Measurements from ENCODE around the gene TES.
"Not testable (repeated sequence)": the region's sequence is repeated elsewhere in the genome, so short reads cannot be mapped to it uniquely, and the experiment has no call there.

TES gene

GRCh38 chr7:116210345-116211005 is at the start of gene TES:
TSS of gene TES (plus strand) at chr7:116210539. CDS start at chr7:116210708, 169 bp downstream.
- peak; percentile 71 for DNase-seq

- DNase-seq = no peak
Measured at GRCh38 chr7:116161728-116162127, 48.6 kb upstream of the TES start.

GRCh38 chr7:116162254-116162653 is 48.1 kb upstream of the TES start:
- DNase-seq = no peak

- no peak for DNase-seq
Measured at GRCh38 chr7:116162992-116163391, 47.3 kb upstream of the TES start.

DNA sequence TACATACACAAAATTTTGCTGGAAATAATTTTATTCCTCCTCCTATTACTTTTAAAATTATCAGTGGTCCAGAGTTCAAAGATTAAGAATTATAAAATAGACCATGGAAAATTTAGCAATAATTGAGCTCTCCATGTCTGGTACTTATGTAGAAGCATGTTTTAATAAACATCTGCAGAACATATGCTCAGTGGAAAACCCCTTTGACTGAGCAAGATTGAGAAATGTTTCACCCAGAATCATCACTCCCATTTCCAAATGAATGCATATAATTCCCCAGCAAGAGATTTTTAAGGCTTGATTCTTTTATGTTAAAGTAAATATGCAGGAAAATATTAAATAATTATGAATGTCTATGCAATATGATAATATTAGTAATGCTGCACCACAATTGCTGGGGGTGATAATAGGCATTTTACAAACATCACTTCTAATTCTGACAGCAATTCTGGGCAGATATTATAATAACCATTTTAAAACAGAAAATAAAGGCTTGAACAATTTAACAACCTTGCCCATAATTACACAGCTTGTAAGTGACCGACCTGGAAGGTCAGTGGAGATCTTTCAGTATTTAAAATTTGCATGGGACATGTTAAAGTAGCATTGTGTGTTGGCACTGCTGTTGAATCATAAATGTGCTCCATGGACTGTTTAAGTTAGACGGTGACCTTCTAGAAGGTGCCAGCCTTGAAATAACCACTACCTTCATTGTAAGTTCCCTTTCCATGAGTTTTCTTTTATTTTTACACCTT is 45.6 kb upstream of the TES start:
- no peak for DNase-seq

GRCh38 chr7:116165717-116166116 is 44.6 kb upstream of the TES start:
- DNase-seq = no peak

DNA sequence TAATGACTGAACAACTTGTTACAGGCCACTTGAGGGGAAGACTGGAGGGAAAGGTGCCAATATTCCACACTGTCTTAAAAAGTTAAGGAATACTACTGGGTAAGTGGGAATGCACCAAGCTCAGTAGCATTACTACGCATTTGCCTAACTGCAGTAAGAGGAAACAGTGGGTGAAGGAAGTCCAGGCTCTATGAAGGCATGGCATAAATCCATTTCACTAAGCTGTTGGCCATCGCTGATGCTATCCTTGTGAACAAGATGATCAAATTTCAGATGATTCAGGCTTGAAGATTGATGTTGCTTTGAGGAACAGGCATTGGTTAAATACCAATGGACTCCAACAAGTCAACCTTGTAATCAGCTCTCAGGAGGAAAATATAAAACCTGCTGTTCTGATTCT is 44.2 kb upstream of the TES start:
- no peak for DNase-seq

GRCh38 chr7:116167177-116167576 is 43.2 kb upstream of the TES start:
- peak; percentile 11 for DNase-seq

DNA sequence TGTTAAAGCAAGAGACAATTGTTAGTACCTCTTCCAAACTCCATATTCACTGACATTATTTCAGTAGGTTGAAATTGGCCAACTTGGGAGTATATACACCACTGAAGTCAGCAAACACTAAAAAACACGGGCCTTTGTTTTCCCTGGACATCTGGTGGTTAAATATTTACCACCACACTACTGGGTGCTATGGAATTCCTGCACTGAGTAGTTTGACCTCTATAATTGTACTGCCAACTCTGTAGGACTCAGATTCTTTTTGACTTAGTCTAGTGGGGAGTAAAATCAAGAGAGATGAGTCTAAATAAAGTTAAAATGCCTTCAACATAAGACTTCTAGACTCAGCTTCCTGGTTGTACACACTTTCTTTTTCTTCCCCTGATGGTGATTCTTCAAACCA is 41.3 kb upstream of the TES start:
- DNase-seq = no peak

DNA sequence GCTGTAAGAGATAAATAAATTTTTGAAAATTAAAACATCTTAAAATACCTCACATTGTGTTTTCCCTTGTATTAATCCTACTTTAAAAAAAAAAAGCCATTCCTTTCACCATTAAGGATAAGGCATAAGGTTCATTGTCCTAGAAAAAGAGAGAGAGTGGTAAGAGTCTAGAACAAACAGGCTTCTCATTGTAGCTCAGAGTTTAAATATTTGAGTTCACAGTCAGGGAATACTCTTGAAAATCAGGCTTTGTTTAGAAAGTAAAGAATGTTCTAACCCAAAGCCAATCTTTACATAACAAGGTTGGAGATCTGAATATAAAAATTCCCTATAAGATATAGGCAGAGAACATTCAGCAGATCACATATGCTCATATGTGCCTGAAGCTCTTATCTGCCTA is 40.2 kb upstream of the TES start:
- no peak for DNase-seq

DNA sequence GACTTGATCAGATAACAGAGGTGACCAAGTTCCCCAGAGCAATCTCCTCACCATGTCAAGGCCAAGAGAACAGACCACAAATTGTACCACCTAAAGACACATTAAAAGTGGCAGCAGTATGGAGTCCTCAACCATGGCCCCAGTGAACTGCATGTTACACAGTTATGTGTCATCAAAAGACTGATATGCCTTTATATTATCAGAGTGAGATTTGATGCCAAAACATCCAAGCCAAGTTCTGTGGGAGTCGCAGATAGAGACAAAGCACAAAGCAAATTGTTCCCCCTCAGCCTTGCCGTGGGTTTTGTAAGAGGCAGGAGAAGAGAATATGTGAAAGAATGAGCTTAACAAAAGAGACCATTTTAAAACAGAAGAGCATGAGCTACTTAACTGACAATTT is 39.2 kb upstream of the TES start:
- no peak for DNase-seq

DNA sequence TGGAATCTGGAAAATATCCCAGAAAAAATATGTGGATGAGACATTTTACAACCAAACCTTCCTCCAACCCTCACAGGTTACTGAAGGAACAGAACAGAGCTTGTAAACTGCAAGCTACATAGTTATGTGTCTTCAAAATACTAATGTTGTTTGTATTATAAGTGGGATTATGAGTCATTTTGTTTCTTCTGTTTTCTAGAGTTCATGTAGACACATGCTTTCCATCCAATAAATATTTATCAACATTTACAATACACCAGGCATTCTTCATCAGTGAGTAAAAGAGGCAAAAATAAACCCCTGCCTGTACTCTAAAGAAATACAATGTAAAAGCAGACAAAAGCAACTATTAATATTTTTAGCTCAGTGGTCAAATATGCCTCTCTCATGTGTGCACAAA is 38.0 kb upstream of the TES start:
- DNase-seq = no peak

GRCh38 chr7:116173051-116174028 is 37.0 kb upstream of the TES start:
- peak; percentile 75 for DNase-seq

DNA sequence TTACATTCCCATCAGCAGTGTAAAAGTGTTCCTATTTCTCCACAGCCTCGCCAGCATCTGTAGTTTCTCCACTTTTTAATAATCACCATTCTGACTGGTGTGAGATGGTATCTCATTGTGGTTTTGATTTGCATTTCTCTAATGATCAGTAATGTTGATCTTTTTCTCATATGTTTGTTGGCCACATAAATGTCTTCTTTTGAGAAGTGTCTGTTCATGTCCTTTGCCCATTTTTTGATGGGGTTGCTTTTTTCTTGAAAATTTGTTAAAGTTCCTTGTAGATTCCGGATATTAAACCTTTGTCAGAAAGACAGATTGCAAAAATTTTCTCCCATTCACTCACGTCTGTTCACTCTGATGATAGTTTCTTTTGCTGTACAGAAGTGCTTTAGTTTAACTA is 35.2 kb upstream of the TES start:
- DNase-seq = not testable (repeated sequence)

- no peak for DNase-seq
Measured at GRCh38 chr7:116176226-116176625, 34.1 kb upstream of the TES start.

GRCh38 chr7:116177009-116177408 is 33.3 kb upstream of the TES start:
- DNase-seq = no peak

DNA sequence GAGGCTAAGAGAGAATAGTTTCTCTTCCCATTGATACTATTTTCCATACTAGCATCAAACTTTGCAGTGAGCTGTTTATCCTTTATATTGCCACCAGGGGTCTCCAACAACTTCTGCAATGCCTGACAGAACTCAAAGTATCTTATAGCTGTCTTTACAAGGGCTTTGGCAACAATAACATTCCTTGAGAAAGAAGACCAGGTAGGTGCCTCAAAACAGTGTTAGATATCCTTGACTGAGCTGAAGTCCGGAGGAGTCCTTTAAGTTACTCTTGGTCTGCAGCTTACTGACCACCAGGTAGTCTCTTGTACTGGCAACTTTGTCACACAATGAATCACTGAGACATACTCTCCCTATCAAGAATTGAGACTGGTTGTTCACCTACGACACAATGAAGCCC is 30.0 kb upstream of the TES start:
- DNase-seq = peak; percentile 74

DNA sequence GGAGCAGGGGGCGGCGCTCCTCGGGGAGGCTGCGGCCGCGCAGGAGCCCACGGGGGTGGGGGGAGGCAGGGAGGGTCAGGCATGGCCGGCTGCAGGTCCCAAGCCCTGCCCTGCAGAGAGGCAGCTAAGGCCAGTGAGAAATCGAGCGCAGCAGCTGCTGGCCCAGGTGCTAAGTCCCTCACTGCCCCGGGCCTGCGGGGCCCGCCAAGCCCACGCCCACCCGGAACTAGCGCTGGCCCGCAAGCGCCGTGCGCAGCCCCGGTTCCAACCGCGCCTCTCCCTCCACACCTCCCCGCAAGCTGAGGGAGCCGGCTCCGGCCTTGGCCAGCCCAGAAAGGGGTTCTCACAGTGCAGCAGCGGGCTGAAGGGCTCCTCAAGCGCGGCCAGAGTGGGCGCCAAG is 28.3 kb upstream of the TES start:
- DNase-seq = no peak

- no peak for DNase-seq
Measured at GRCh38 chr7:116185450-116185849, 24.9 kb upstream of the TES start.

DNA sequence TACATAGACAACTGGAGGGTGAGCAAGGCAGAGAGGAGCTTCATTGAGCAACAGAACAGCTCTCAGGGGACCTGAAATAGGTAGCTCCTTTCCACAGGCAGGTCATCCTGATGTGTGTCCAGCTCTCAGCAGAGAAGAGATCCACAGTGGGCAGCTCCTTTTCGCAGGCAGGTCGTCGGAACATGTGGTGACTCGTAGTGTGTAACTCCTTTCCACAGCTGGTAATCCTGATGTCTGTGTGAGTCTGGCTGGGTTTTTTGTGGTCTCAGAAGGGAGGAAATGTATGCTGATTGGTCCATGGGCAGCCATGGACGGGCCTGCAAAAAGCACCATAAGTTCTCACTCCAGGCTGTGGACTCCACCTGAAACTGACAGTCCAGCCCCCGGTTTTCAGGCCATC is 24.4 kb upstream of the TES start:
- DNase-seq = no peak

DNA sequence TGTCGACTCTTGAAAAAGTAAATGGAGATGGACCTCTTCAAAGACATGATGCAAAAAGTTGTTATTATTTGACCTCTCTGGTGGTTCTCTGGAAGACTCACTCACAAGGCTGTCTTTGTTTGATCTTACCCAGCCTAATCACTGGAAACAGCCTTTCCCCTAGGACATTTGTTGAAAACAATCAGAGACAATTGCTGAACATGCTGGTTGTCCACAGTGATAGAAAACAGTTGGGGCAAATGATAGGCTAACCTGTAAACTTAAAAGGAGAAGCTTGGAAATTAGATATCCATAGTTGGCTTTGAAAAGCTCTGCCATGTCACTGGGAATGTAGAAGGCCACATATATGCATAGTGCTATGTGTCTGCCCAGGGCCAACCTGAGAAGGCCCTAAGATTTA is 22.9 kb upstream of the TES start:
- DNase-seq = no peak

DNA sequence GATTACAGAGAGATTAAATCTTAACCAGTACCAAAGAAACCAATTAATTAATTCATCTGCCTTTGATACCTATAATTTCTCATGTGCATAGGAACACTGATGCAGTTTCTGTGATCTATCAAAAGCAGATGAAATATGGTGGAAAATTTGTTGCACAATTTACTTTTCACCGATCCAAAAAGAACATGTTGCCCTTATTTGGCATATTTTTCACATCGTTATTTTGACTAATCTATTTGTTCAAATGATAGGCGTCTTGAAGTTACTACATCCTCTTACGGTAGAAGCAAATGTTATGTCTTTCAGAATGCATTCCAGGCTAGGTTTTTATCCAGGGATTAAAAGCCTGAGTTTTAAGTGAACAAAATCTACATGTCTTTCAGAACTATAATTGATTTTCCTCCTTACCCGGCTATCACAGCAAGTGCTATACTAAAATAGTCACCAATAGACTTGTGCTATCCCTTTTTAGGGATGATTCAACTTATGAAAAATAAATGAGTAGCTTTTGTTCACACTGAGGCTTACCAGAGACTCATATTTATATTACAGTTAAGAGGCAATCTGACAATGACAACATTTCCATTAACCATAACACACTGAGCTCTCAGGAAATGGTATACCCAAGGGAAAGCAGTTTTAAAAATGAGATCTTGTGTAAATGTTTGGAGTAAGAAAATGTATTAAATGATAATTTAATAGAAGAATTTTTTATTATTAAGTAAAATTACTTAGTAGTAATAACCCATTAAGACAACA is 16.8 kb upstream of the TES start:
- DNase-seq = no peak

DNA sequence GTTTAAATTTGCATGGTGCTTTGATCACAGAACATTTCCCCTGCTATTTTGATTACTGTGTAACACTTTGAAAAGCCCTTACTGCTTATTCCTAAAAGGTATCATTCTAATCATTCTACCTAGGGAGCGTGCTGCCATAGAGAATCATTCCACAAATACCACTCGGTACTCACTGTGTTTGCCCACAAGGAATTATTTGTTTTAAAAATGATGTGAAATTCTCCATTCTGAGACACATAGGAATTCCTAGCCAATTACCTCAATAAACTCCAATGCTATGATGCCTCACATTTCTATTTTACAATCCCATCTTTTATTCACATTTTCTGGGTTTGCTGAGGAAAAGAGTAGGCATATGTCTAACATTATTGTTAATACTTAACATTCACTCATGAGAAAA is 16.2 kb upstream of the TES start:
- DNase-seq = no peak

All from CD4-positive, alpha-beta T cell treated with Interleukin-17A for 1 hour (primary cell).